GM19043 (cell line): ENCODE results near the gene DIAPH3.

Experiments used
- ATAC-seq: cut with Tn5 transposase; IDR thresholded peaks from one replicate; pipeline ENCODE4 v1.9.1; 2021; ENCODE audit warnings: low read depth; ENCODE audit not compliant: unreplicated experiment

Gene DIAPH3

DNA sequence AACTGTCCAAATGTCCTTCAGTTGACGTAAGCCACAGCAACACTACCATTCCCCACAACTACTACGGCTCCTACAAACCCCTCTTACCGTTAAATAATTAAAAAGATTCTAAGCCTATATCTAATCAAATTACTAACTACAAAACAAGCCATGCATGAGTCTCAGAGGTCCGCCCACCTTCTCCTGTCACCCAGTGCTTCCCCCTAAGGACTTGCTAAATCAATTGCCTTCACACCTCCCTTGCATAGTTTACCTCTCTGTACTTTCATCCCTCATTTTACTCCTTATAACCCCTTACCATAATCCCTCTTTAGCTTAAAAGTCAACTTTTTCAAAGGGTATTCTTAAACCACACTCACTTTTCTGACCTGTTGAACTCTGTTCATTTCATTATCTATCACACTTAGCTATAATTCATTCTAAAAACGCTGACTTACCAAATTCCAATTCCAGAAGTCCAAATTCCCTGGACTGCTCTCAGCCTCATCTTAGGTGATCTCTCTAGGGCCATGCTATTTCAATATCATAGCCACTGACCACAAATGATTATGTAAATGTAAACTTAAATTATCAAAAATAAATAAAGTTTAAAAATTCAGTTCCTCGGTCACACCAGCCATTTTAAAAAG, 187.8 kb downstream of the DIAPH3 start:
- ATAC-seq: no peak

DNA sequence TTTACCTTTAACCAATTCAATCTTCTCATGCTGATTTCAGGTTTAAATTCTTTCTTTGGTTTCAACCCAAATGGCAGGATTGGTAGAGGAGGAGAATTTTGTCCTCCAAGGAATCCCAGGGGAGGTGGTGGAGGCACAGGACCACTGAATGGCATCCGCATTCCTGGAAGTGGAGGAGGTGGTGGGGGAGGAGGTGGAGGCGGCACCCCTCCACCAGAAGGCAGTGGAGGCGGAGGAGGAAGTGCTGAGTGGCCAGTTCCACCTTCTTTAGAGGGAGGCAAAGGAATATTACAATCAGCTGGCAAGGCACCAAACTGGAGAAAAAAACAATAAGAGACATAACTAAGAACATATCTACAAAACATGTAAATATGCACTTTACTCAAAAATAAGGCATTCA, 192.9 kb downstream of the DIAPH3 start:
- no peak for ATAC-seq

GRCh38 chr13:59963827-59964226, 199.9 kb downstream of the DIAPH3 start:
- ATAC-seq: no peak

DNA sequence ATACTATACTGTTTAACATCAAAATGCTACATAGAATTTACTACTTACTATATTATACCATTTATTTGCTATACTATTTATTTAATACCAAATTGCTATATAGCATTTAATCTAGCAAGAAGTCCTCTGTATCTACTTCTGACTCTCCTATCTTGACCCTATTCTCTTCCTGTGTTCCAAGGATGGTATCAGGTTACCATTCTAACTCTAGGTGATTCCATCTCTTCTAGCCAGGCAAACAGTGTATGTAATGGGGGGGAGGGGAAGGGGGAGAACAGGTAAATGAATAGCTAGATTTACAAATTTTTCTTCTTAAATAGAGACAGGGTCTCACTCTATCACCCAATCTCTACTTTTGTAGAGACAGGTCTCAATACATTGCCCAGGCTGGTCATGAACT, 200.3 kb downstream of the DIAPH3 start:
- no peak for ATAC-seq

- ATAC-seq: no peak
These were observed 201.4 kb downstream of the DIAPH3 start for GRCh38 chr13:59962343-59962742.

DNA sequence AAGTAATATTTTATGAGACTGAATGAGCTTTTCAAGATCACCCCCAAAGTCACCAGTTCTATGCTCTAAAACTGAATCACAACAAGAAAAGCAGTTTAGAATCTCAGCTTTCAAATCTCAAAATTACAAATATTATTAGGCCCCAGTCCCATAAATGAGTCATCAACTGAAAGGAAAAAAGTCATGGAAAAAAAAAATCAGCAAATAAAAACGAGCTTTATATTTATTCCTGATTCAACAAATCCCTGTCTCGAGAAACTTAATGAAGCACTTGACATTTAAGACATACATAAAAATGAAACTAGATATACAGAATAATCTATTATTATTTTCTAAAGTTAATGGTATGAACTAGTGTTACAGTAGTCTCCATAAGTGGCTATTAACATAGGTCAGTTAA, 203.0 kb downstream of the DIAPH3 start:
- no peak for ATAC-seq

DNA sequence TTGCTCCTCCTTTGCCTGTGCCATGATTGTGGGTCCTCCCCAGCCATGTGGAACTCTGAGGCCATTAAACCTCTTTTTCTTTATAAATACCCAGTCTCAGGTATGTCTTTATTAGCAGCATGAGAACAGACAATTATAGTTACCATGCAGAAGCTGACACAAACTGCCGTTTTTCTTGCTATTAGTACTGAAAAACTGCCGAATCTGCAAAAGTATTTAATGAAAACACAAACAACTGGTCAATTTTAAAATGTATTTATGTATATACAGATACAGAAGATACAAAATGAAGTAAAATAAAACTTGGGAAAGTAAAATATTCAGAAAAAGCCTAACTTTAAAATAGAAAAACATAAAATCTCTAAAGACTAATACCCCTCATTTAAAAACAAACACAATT, 206.3 kb downstream of the DIAPH3 start:
- no peak for ATAC-seq

- ATAC-seq: no peak
These were observed 209.1 kb downstream of the DIAPH3 start for GRCh38 chr13:59954601-59955000.

DNA sequence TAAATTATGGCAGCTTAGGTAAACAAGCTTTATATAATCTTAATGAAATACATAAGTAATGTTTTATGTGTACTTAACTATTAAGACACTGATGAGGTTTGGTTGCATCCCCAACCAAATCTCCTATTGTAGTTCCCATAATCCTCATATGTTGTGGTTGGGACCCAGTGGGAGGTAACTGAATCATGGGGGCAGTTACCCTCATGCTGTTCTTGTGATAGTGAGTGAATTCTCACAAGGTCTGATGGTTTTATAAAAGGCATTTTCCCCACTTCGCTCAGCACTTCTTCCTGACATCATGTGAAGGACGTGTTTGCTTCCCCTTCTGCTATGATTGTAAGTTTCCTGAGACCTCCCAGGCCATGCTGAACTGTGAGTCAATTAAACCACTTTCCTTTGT, 212.7 kb downstream of the DIAPH3 start:
- no peak for ATAC-seq

- no peak for ATAC-seq
These were observed 213.5 kb downstream of the DIAPH3 start for GRCh38 chr13:59950266-59950665.

GRCh38 chr13:59948686-59949085, 215.0 kb downstream of the DIAPH3 start:
- no peak for ATAC-seq

- no peak for ATAC-seq
These were observed 216.8 kb downstream of the DIAPH3 start for GRCh38 chr13:59946944-59947343.

GRCh38 chr13:59931621-59932020, 232.1 kb downstream of the DIAPH3 start:
- no peak for ATAC-seq

DNA sequence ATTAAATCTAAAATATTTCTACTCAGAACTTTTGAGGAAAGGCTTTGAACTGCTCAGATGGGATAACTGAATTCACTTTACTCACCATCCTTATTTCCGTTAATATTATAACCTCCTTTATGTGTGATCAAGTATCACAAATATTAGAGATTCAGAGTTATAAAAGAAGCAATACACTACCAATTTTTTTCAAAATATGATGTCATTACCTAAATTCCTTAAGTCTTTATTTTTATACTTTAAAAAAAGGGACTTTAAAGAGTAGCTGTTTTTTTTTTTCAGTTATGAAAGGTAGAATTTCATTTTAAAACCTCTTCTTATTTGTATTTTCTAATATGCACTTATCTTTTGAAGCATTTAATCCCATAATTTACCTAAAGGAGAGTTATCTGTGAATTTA, 239.5 kb downstream of the DIAPH3 start:
- ATAC-seq: no peak

DNA sequence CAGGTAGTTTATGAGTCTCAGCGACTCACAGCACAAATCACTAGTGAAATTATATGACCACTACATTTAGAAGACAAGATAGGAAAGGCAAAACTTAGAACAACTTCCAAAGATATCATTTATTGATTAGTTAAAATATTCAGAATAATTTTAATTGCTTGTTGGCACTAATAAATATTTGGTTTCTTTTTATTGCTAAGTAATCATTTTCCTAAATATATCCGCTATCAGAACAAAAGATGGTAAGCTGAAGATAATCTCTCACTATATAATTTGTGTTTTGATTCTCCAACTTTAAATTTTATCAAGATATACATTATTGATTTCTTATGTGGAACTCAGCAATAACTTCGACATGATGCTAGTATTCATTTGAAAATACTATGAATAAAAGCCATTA, 248.5 kb downstream of the DIAPH3 start:
- no peak for ATAC-seq

DNA sequence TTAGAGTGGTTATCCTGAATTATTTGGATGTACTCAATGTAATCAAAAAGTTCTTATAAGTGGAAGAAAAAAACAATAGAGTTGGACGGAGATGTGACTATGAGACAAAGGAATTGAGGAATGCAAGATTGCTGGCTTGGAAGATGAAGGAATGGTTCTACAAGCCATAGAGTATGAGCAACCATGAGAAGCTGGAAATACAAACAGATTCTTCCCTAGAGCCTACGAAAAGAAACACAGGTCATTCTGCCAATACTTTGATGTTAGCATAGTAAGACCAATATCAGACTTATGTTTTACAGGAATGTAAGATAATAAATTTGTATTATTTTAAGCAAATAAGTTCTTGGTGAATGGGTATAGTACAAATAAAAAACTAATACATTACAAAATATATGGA, 249.2 kb downstream of the DIAPH3 start:
- no peak for ATAC-seq

- no peak for ATAC-seq
These were observed 257.2 kb downstream of the DIAPH3 start for GRCh38 chr13:59906413-59907049.

DNA sequence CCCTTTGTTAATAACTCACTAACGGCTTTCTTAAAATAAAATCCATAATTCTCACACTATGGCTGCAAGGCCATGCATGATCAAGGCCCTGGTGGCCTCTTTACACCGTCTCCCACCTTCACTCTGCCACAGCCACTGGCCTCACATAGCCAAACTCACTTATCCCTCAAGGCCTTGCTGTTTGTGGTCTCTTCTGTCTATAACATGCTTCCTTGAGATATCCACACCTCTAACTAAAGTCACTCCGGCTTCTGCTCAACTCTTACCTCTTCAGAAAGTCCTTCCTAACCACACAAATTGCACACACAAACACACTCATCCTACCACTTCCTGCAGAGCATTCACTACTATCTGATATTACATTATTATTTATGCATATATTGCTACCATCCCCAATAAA, 262.5 kb downstream of the DIAPH3 start:
- ATAC-seq: no peak

GRCh38 chr13:59898066-59898465, 265.7 kb downstream of the DIAPH3 start:
- no peak for ATAC-seq

GRCh38 chr13:59893266-59893665, 270.5 kb downstream of the DIAPH3 start:
- no peak for ATAC-seq

- no peak for ATAC-seq
These were observed 272.7 kb downstream of the DIAPH3 start for GRCh38 chr13:59891053-59891452.

- no peak for ATAC-seq
These were observed 273.7 kb downstream of the DIAPH3 start for GRCh38 chr13:59890054-59890453.

- no peak for ATAC-seq
These were observed 275.3 kb downstream of the DIAPH3 start for GRCh38 chr13:59888408-59888807.
